ENCODE data around the gene JOSD1. TPM values are rescaled to one million over a fixed set of nuclear protein-coding genes. Genes with fewer than 3 reads are reported as not detected.
"Not testable (repeated sequence)": the region's sequence is repeated elsewhere in the genome, so short reads cannot be mapped to it uniquely, and the experiment has no call there.

The JOSD1 gene
- total RNA-seq, 1 donor: 86.1 TPM

- H3K79me2 ChIP-seq (ENCODE audit: insufficient read depth, low read length): no peaks in the 10 kb centered on the region
- no peak overlapping the region for H2AFZ ChIP-seq (ENCODE audit: low read length)
- H3K36me3 ChIP-seq (ENCODE audit: insufficient read depth, low read length): no peaks in the 10 kb centered on the region
- H3K4me1 ChIP-seq (ENCODE audit: insufficient read depth, low read length): no peaks in the 10 kb centered on the region
- H3K27ac ChIP-seq (ENCODE audit: low read depth, low read length): no peak overlapping the region
- H4K20me1 ChIP-seq (ENCODE audit: insufficient read depth, low read length): no peaks in the 10 kb centered on the region
- H3K27me3 ChIP-seq (ENCODE audit: insufficient read depth, low read length): no peaks in the 10 kb centered on the region
- H3K4me3 ChIP-seq (ENCODE audit: insufficient read depth, low read length): no peak overlapping the region
- DNase-seq (ENCODE audit: insufficient read length, low spot score, missing footprints): no peak
- no peak for TF ChIP-seq CTCF (IDR thresholded peaks at IDR 0.05; ENCODE audit: extremely low read depth, low read depth, low read length)
- H3K9me3 ChIP-seq (ENCODE audit: low read depth, low read length): no peaks in the 10 kb centered on the region
- H3K4me2 ChIP-seq (ENCODE audit: insufficient read depth, low read length): no peak overlapping the region
Measured at GRCh38 chr22:38645430-38645829, 55.3 kb downstream of the JOSD1 start.

- not testable (repeated sequence) for H3K27ac ChIP-seq (ENCODE audit: low read depth, low read length); H3K9me3 ChIP-seq (ENCODE audit: low read depth, low read length); H3K27me3 ChIP-seq (ENCODE audit: insufficient read depth, low read length); H3K36me3 ChIP-seq (ENCODE audit: insufficient read depth, low read length); H4K20me1 ChIP-seq (ENCODE audit: insufficient read depth, low read length); DNase-seq (ENCODE audit: insufficient read length, low spot score, missing footprints); H3K4me1 ChIP-seq (ENCODE audit: insufficient read depth, low read length); H3K79me2 ChIP-seq (ENCODE audit: insufficient read depth, low read length); H3K4me3 ChIP-seq (ENCODE audit: insufficient read depth, low read length); H2AFZ ChIP-seq (ENCODE audit: low read length); H3K4me2 ChIP-seq (ENCODE audit: insufficient read depth, low read length)
Measured at GRCh38 chr22:38644245-38644644, 56.5 kb downstream of the JOSD1 start.

GRCh38 chr22:38641476-38642040 is 59.2 kb downstream of the JOSD1 start:
- no peaks in the 10 kb centered on the region for H3K36me3 ChIP-seq (ENCODE audit: insufficient read depth, low read length)
- H3K27me3 ChIP-seq (ENCODE audit: insufficient read depth, low read length): no peaks in the 10 kb centered on the region
- no peaks in the 10 kb centered on the region for H4K20me1 ChIP-seq (ENCODE audit: insufficient read depth, low read length)
- H3K4me2 ChIP-seq (ENCODE audit: insufficient read depth, low read length): no peak overlapping the region
- no peak overlapping the region for H3K4me3 ChIP-seq (ENCODE audit: insufficient read depth, low read length)
- no peak overlapping the region for H3K27ac ChIP-seq (ENCODE audit: low read depth, low read length)
- no peak overlapping the region for H2AFZ ChIP-seq (ENCODE audit: low read length)
- H3K4me1 ChIP-seq (ENCODE audit: insufficient read depth, low read length): no peaks in the 10 kb centered on the region
- H3K79me2 ChIP-seq (ENCODE audit: insufficient read depth, low read length): no peaks in the 10 kb centered on the region
- no peak for DNase-seq (ENCODE audit: insufficient read length, low spot score, missing footprints)
- TF ChIP-seq CTCF (IDR thresholded peaks at IDR 0.05; ENCODE audit: extremely low read depth, low read depth, low read length): no peak
- H3K9me3 ChIP-seq (ENCODE audit: low read depth, low read length): no peaks in the 10 kb centered on the region

- no peak for TF ChIP-seq CTCF (IDR thresholded peaks at IDR 0.05; ENCODE audit: extremely low read depth, low read depth, low read length)
- Histone ChIP-seq H3K9me3 (ENCODE audit: low read depth, low read length) (no peaks in the 10 kb centered on the region), H3K27me3 (ENCODE audit: insufficient read depth, low read length) (no peaks in the 10 kb centered on the region), H4K20me1 (ENCODE audit: insufficient read depth, low read length) (no peaks in the 10 kb centered on the region), H3K4me1 (ENCODE audit: insufficient read depth, low read length) (no peaks in the 10 kb centered on the region), H2AFZ (ENCODE audit: low read length) (no peak overlapping the region), H3K36me3 (ENCODE audit: insufficient read depth, low read length) (peaks cover 8% of the 10 kb centered on the region), H3K4me2 (ENCODE audit: insufficient read depth, low read length) (no peak overlapping the region), H3K4me3 (ENCODE audit: insufficient read depth, low read length) (no peak overlapping the region), H3K27ac (ENCODE audit: low read depth, low read length) (no peak overlapping the region), H3K79me2 (ENCODE audit: insufficient read depth, low read length) (no peaks in the 10 kb centered on the region)
- DNase-seq (ENCODE audit: insufficient read length, low spot score, missing footprints): no peak
Measured at GRCh38 chr22:38638728-38639127, 62.0 kb downstream of the JOSD1 start.

Measured in osteoblast (primary cell).